ENCODE results near the gene EEF1A1.
"Not testable (repeated sequence)": the region's sequence is repeated elsewhere in the genome, so short reads cannot be mapped to it uniquely, and the experiment has no call there.

EEF1A1 gene

GRCh38 chr6:73509851-73510250 is 11.0 kb downstream of the EEF1A1 start:
- no peak overlapping the region for H3K4me3 ChIP-seq (ENCODE audit: low read depth, low read length)
- no peak for TF ChIP-seq CTCF (IDR thresholded peaks at IDR 0.05; ENCODE audit: low read depth, low read length, missing control alignments)
- no peak for DNase-seq (ENCODE audit: low read depth)
- in situ Hi-C loops (cut with HindIII; ENCODE audit: low sequenced_read_pairs): no loop called here

GRCh38 chr6:73508776-73509175 is 12.1 kb downstream of the EEF1A1 start:
- in situ Hi-C loops (cut with HindIII; ENCODE audit: low sequenced_read_pairs): no loop called here
- no peak for TF ChIP-seq CTCF (IDR thresholded peaks at IDR 0.05; ENCODE audit: low read depth, low read length, missing control alignments)
- H3K4me3 ChIP-seq (ENCODE audit: low read depth, low read length): no peak overlapping the region
- DNase-seq (ENCODE audit: low read depth): no peak

- TF ChIP-seq CTCF (IDR thresholded peaks at IDR 0.05; ENCODE audit: low read depth, low read length, missing control alignments): no peak
- in situ Hi-C loops (cut with HindIII; ENCODE audit: low sequenced_read_pairs): no loop called here
- H3K4me3 ChIP-seq (ENCODE audit: low read depth, low read length): no peak overlapping the region
- DNase-seq (ENCODE audit: low read depth): no peak
Measured at GRCh38 chr6:73506246-73506645, 14.6 kb downstream of the EEF1A1 start.

GRCh38 chr6:73505705-73506104 is 15.1 kb downstream of the EEF1A1 start:
- in situ Hi-C loops (cut with HindIII; ENCODE audit: low sequenced_read_pairs); H3K4me3 ChIP-seq (ENCODE audit: low read depth, low read length); DNase-seq (ENCODE audit: low read depth): not testable (repeated sequence)

GRCh38 chr6:73505142-73505541 is 15.7 kb downstream of the EEF1A1 start:
- no peak for DNase-seq (ENCODE audit: low read depth)
- in situ Hi-C loops (cut with HindIII; ENCODE audit: low sequenced_read_pairs): no loop called here
- TF ChIP-seq CTCF (IDR thresholded peaks at IDR 0.05; ENCODE audit: low read depth, low read length, missing control alignments): no peak
- no peak overlapping the region for H3K4me3 ChIP-seq (ENCODE audit: low read depth, low read length)

GRCh38 chr6:73504160-73504559 is 16.7 kb downstream of the EEF1A1 start:
- in situ Hi-C loops (cut with HindIII; ENCODE audit: low sequenced_read_pairs): no loop called here
- TF ChIP-seq CTCF (IDR thresholded peaks at IDR 0.05; ENCODE audit: low read depth, low read length, missing control alignments): no peak
- no peak overlapping the region for H3K4me3 ChIP-seq (ENCODE audit: low read depth, low read length)
- DNase-seq (ENCODE audit: low read depth): no peak

GRCh38 chr6:73503027-73503772 is 17.6 kb downstream of the EEF1A1 start:
- TF ChIP-seq CTCF (IDR thresholded peaks at IDR 0.05; ENCODE audit: low read depth, low read length, missing control alignments): no peak
- in situ Hi-C loops (cut with HindIII; ENCODE audit: low sequenced_read_pairs): no loop called here
- H3K4me3 ChIP-seq (ENCODE audit: low read depth, low read length): no peak overlapping the region
- no peak for DNase-seq (ENCODE audit: low read depth)
